Glomerular visceral epithelial cell (primary cell): ENCODE results near the gene PEX7.
A peak's percentile ranks its signal among the peaks of the same experiment; 100 is the strongest.
"Not testable (repeated sequence)": the region's sequence is repeated elsewhere in the genome, so short reads cannot be mapped to it uniquely, and the experiment has no call there.

Source experiments
- DNase-seq: peaks from one replicate; pipeline ENCODE4 v3.0.0-alpha.2; 2016; ENCODE audit errors: extremely low spot score

Gene PEX7

DNA sequence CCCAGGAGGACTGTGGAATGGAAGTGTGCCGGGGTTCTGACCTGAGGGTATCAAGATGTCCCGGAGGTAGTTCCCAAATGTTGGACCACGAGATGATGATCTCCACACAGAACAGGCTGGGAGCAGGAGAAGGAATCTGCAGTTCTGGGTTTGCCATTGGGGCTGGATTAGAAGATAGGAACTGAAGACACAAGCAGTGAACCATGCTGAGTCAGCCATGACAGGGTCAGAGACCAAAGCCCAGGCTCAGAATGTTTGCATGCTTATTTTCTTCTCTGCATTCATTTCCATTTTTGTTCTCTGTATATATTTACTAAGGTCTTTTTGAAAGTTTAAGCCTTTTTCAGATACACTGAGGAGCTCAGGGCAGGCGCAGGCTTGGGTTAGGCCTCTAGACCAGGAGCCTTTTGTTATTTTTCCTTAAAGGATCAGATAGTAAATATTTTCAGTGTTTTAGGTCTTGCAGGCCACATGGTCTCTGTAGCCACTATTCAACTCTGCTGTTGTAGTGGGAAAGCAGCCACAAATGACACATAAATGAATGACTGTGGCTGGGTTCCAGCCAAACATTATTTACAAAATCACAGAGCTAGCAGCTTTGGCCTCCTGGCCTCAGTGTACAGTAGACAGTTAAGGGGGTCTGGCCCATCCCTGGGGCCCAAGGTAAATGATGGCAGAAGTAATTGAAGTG, 128.2 kb downstream of the PEX7 start:
- no peak for DNase-seq

DNA sequence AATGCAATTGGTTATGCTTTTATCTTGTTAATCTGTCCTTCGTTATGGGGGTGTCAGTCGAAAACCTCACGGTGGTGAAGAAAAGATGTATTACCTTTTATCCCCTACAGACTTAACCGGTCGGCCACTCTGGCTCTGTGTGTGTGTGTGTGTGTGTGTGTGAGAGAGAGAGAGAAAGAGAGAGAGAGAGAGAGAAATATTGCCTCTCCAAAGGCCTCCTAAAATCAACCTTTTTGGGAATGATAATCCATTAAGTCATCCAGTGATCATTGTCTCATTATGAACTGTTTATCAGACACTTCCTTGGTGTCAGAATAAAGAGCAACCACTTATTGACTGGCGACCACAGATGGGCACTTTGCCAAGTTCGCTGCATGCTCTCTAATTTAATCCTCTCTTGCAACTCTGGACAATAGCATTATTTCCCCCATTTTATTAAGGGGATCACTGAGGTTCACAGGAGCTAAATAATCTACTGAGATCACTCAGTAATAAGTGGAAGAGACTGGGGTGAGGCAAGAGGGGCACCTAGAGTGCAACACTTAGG, 130.4 kb downstream of the PEX7 start:
- peak; percentile 3 for DNase-seq

DNA sequence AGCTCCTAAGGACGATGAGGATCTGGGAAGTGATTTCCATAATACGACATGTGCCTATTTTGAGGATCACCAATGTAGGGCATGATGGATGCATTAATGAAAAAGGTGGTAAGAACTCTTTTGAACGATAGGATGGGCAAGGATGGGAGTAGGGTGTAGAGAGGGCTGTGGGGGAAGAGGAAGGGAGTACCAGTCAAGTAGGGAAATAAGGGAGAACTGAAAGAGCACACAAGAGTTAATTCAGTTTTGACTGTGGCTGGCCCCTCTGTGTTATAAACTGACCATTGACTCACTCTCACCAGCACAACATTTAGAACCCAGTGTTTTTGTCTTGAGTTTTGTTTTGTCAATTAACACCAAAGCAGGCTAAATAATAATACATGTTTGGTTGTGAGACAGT, 132.7 kb downstream of the PEX7 start:
- no peak for DNase-seq

DNA sequence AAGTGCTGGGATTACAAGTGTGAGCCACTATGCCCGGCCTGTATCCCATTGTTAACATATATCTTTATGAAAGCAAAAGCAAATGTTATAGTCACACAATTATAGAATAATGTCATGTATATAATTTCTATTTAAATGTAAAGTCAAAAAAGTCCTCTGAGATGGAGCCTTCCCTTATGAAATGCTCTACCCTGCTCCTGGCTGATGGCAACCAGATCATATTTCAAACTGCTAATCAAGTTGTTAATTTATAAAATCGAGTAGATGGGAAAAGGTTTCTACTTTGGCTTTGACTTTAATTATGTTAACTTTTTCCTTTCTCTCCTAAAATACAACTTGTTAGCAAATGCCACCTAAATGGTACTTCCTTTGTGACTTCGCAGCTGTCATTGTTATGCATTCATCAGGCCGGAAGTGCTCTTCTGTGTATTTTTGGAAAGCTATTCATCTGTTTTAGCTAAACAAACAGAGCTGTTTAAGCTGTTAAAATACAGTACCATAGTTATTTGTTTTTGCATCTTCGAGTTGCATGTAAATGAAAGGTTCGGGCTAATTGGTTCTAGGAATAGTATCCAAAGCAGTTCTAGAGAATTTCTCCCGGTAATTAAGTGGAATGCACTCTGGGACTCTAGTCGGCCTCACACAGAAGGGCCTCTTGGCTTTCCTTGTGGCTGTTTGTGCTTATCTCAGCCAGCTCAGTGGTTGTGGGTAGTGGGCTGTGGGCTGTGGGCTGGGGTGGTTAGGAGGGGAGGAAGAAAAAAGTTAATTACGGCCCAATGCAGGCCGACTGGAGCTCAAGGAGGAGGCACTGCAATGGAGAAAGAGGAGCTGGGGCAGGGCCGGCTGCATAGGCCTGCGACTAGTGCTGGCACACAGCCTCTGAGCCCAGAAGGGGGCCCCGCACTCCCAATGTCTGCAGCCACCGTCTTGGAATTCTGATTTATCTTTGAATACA, 134.5 kb downstream of the PEX7 start:
- no peak for DNase-seq

DNA sequence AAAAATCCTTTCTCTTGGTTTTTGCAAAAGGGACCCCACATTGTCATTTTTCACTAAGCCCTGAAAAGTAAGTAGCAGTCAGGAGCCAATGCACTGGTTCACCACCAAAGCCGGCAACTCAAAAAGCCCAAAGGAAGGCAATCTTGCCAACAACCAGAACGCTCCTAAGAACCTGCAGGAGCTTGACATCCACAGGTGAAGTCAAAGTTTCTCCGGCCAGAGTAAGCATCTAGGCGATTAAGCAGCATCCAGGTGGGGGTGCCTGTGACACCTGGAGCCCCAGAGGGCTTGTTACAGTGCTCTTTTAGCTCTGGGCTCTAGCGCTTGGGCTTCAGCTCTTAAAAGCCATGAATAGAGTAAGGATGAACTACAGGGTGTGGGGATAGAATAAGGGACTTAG, 135.8 kb downstream of the PEX7 start:
- DNase-seq = no peak

DNA sequence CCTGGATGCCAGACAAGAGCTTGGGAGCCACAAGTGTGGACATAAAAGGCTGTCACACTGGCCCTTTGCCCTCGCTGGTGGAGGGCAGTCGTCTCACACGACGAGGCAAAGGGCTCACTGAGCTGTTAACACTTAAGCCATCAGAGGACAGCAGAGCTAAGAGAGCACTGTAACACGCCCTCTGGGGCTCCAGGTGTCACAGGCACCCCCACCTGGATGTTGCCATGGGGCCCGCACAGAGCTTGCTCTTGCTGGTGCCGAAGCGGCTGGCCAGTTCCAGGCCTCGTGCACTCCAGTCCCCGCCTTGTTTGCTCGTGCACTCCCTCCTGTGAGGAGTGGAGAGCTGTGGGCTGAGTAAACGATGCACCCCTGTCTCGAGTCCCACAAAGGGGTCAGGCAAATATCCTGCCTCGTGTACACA, 137.1 kb downstream of the PEX7 start:
- no peak for DNase-seq

DNA sequence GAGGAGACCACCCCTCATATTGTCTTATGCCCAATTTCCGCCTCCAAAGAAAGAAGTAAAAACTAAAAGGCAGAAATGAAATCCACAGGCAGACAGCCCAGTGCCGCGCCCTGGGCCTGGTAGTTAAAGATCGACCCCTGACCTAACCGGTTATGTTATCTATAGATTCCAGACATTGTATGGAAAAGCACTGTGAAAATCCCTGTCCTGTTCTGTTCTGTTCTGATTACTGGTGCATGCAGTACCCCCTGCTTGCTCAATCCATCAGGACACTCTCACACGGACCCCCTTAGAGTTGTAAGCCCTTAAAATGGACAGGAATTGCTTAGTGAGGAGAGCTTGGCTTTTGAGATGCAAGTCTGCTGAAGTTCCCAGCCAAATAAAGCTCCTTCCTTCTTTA, 137.5 kb downstream of the PEX7 start:
- DNase-seq = not testable (repeated sequence)

DNA sequence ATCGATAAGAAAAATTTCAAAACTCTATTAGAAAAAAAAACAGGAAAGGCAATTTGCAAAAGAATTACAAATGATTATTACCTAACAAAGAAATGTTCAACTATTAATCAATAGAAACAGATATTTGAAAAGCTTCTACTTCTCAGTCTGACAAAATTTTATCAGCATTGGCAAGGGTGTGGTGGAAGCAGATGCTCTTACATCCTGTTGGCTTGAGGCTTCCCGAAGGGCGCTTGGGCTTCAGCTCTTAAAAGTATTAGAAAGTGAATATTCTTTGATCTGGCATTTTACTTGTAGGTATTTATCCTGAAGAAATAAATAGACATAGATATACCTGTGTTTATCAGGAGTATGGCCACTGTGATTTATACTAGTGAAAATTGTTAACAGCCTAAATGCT, 138.4 kb downstream of the PEX7 start:
- DNase-seq = no peak

DNA sequence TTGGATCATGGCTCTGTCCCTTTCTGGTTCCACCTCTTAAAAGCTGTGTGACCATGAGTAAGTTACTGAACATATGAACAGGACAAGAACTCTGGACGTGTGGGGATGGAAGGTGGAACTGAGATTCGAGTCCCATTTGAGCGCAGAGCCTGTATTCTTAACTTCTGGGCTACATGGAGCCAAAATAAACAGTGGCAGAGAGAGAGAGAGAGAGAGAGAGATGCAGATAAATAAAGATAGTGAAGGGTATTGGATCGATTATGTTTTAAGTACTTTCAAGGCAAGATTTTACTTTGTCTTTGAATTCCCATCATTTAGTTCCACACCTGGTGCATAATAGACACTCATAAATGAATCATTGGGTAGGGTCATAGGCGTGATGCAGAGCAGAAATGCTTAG, 139.5 kb downstream of the PEX7 start:
- DNase-seq = no peak

DNA sequence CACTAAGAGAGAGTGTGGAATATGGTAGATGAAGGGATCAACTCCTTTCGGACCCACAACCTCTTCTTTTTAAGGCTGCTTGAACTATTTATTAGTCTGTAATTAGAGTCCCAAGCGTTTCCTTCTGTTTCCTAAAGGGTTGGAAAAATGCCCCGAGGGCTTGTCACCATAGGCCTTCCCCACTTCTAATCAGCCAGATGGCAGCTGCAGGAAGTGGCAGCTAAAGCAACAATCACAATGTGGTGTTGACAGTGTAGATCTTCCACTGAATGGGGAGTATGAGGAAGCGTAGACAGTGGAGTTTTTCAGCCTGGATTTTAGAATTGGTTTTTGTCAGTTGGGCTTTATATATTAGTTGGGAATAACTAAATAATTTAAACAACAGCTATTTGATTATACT, 140.3 kb downstream of the PEX7 start:
- no peak for DNase-seq

DNA sequence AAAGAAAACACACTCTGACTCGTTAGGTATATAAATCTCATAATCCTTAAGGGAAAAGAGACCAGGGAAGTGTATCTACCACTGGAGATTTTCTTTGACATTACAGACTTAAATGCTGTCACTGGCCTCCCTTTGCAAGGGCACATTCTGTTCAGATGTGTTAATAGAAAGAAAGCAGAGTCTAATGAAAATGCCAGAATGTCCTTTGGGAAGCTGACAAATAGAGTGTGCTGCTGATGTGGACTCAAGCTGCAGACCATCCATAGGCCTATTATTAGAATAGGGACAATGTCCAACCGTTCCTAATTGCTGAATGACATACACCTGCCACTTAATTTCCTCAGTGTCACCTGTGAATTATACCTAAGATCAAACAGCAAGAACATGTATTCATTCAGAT, 140.9 kb downstream of the PEX7 start:
- DNase-seq = no peak
